Activated CD8-positive, alpha-beta memory T cell treated with anti-CD3 and anti-CD28 coated beads, Interleukin-2, amount 10 ng/mL, durations not matched to agents 7 days and 5 days (primary cell): Measurements from ENCODE around the gene BBS5. TPM values are rescaled to one million over a fixed set of nuclear protein-coding genes. Genes with fewer than 3 reads are reported as not detected.

ENCODE experiments used
- ATAC-seq: fragments of 150-1000 bp; cut with Tn5 transposase; one replicate; pipeline ENCODE4 v1.10.0; 2021; ENCODE audit warnings: moderate library complexity
- CTCF ChIA-PET: fragments of 350-600 bp; sonication (Branson Sonifier 250); formaldehyde crosslinking; loops from one replicate; lab custom pipeline; 2021; ENCODE audit warnings: antibody characterized with exemption; lab: Charles Lee
- DNase-seq: peaks from one replicate; pipeline ENCODE4 v3.0.0-alpha.2; 2020
- H3K27ac Mint-ChIP-seq: one replicate; pipeline ENCODE4 v1.8.0; 2021; ENCODE audit warnings: mild to moderate bottlenecking, mixed read lengths
- H3K27me3 Mint-ChIP-seq: one replicate; pipeline ENCODE4 v1.8.0; 2021; ENCODE audit warnings: mixed read lengths
- H3K36me3 Mint-ChIP-seq: one replicate; pipeline ENCODE4 v1.8.0; 2021; ENCODE audit warnings: mild to moderate bottlenecking, mixed read lengths
- H3K4me1 Mint-ChIP-seq: one replicate; pipeline ENCODE4 v1.8.0; 2021; ENCODE audit warnings: mixed read lengths
- H3K4me3 Mint-ChIP-seq: one replicate; pipeline ENCODE4 v1.8.0; 2021; ENCODE audit warnings: mild to moderate bottlenecking, moderate library complexity, mixed read lengths
- H3K9me3 Mint-ChIP-seq: one replicate; pipeline ENCODE4 v1.8.0; 2022; ENCODE audit warnings: low read depth, mixed read lengths
- total RNA-seq, 2 experiments: library from RNA; stranded (reverse); gene quantifications; one replicate each; pipeline ENCODE4 v1.2.3, GENCODE V29; 2021

The BBS5 gene
- total RNA-seq, 2 experiments from 2014 or later, result 1.3 to 1.9 TPM

- H3K9me3 Mint-ChIP-seq, result no peaks in the 10 kb centered on the region
- H3K4me1 Mint-ChIP-seq, result no peaks in the 10 kb centered on the region
These were observed 14.4 kb upstream of the BBS5 start for GRCh38 chr2:169464882-169465281.

GRCh38 chr2:169468841-169469240 is 10.5 kb upstream of the BBS5 start:
- Mint-ChIP-seq H3K4me1 (no peaks in the 10 kb centered on the region), H3K4me3 (no peak overlapping the region), H3K36me3 (no peaks in the 10 kb centered on the region), H3K27me3 (peaks cover 2% of the 10 kb centered on the region), H3K27ac (no peak overlapping the region), H3K9me3 (no peaks in the 10 kb centered on the region)
- no peak for DNase-seq
- peak; percentile 26 for ATAC-seq
- CTCF ChIA-PET, result interaction anchor here (2.3 kb wide), 1 partner anchor 10 kb away, joined by 10 read pairs; the partner anchor contains the start of gene BBS5

More at GRCh38 chr2:169464882-169465281, 14.4 kb upstream of the BBS5 start:
- ATAC-seq (peak; percentile 50), DNase-seq (no peak)
- no peaks in the 10 kb centered on the region for H3K36me3 Mint-ChIP-seq
- H3K27ac Mint-ChIP-seq, result peak overlapping the region; percentile 24
- peaks cover 2% of the 10 kb centered on the region for H3K27me3 Mint-ChIP-seq
- CTCF ChIA-PET, result interaction anchor here (0.6 to 1.1 kb wide), 3 partner anchors 14 to 98 kb away, joined by 3 to 4 read pairs (median 4); partner anchors contain the start of gene BBS5
- no peak overlapping the region for H3K4me3 Mint-ChIP-seq

- CTCF ChIA-PET, result interaction anchor here (0.7 to 2.3 kb wide), 2 partner anchors 9 to 95 kb away, joined by 3 to 10 read pairs; partner anchors contain the start of gene BBS5
These were observed 9.2 kb upstream of the BBS5 start for GRCh38 chr2:169469952-169470572.

GRCh38 chr2:169472249-169472648 is 7.0 kb upstream of the BBS5 start:
- CTCF ChIA-PET, result interaction anchor here (1.5 kb wide), 1 partner anchor 56 kb away, joined by 4 read pairs; no protein-coding TSS in a partner anchor
- Mint-ChIP-seq H3K9me3 (no peaks in the 10 kb centered on the region), H3K4me1 (no peaks in the 10 kb centered on the region), H3K27ac (no peak overlapping the region), H3K36me3 (no peaks in the 10 kb centered on the region), H3K4me3 (no peak overlapping the region), H3K27me3 (no peaks in the 10 kb centered on the region)
- ATAC-seq (no peak), DNase-seq (no peak)

More at GRCh38 chr2:169469952-169470572, 9.2 kb upstream of the BBS5 start:
- Mint-ChIP-seq H3K36me3 (no peaks in the 10 kb centered on the region), H3K27ac (no peak overlapping the region), H3K9me3 (no peaks in the 10 kb centered on the region), H3K4me3 (no peak overlapping the region), H3K27me3 (no peaks in the 10 kb centered on the region), H3K4me1 (no peaks in the 10 kb centered on the region)
- ATAC-seq (peak; percentile 23), DNase-seq (no peak)

- H3K27me3 Mint-ChIP-seq, result no peaks in the 10 kb centered on the region
- H3K4me1 Mint-ChIP-seq, result peaks cover 15% of the 10 kb centered on the region
- no peaks in the 10 kb centered on the region for H3K36me3 Mint-ChIP-seq
- no peaks in the 10 kb centered on the region for H3K9me3 Mint-ChIP-seq
- DNase-seq (no peak), ATAC-seq (no peak)
- CTCF ChIA-PET, result interaction anchor here (0.7 kb wide), 1 partner anchor 337 kb away, joined by 3 read pairs; no protein-coding TSS in a partner anchor
- H3K27ac Mint-ChIP-seq, result no peak overlapping the region
- H3K4me3 Mint-ChIP-seq, result no peak overlapping the region
These were observed 2.8 kb upstream of the BBS5 start for GRCh38 chr2:169476459-169476858.

DNA sequence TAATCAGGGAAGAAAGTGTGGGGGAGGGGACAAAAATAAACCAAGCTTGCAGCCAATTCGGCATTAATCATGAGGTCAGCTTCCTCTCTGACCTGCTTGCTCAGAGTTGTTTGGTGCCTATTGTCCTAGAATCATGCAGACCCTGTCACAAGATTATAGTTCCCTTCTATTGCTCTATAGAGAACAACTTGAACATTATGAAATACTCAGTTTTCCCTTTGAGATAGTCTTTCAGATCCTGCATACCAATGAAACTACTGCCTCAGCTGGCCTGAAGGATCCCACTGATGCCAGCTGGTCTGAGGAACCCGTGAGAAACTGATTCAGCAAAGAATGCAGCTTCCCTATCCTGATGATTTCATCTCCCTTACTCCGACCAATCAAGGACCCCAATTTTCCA is 955 bp upstream of the BBS5 start:
- H3K4me3 Mint-ChIP-seq, result peak overlapping the region; percentile 91
- H3K27me3 Mint-ChIP-seq, result no peaks in the 10 kb centered on the region
- H3K27ac Mint-ChIP-seq, result no peak overlapping the region
- H3K4me1 Mint-ChIP-seq, result peaks cover 15% of the 10 kb centered on the region
- CTCF ChIA-PET, result interaction anchor here (1.7 kb wide), 1 partner anchor 9 kb away, joined by 10 read pairs; no protein-coding TSS in a partner anchor
- no peak for DNase-seq
- H3K36me3 Mint-ChIP-seq, result no peaks in the 10 kb centered on the region
- no peaks in the 10 kb centered on the region for H3K9me3 Mint-ChIP-seq
- ATAC-seq, result no peak

DNA sequence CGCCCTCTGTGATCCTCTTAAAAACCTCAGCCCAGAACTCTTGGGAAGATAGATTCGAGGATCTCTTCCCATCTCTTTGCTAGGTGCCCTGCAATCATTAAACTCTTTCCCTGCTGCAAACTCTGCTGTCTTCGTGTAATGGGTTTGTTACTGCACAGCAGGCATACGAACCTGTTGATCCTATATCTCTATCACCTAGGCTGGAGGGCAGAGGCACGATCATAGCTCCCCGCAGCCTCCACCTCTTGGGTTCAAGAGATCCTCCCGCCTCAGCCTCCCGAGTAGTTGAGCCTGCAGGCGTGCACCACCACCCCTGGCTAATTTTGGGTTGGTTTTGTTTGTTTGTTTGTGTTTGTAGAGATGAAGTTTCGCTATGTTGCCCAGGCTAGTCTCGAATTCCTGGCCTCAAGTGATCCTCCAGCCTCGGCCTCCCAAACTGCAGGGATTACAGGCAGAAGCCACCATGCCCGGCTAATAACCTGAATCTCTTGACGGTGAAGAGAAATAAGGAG is 493 bp upstream of the BBS5 start:
- Mint-ChIP-seq H3K4me3 (peak overlapping the region; percentile 91), H3K27ac (peak overlapping the region; percentile 54), H3K27me3 (no peaks in the 10 kb centered on the region), H3K36me3 (no peaks in the 10 kb centered on the region), H3K4me1 (peaks cover 15% of the 10 kb centered on the region), H3K9me3 (no peaks in the 10 kb centered on the region)
- no peak for ATAC-seq
- CTCF ChIA-PET, result interaction anchor here (0.8 to 1.7 kb wide), 8 partner anchors 9 to 348 kb away, joined by 3 to 10 read pairs (median 4); partner anchors contain the start of genes CFAP210, METTL5, PHOSPHO2 and SSB
- no peak for DNase-seq

DNA sequence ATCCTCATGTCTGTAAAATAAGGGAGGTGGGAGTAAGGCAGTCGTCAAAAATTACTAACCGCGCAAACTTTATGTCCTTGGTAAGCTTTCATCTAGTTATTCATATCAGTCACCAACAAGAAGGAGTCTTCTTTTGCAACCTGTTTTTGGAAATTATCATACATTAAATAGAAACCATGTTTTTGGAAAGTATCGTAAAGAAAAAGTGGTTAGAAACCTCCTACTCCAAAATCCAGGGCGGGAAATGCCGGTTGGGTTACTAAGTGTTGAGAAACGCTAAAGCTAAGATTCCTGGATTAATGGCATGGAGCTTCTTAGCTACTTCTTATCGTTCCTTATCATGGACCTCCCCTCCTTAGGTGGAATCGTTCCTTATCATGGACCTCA is 778 bp downstream of the BBS5 start:
- H3K27ac Mint-ChIP-seq, result no peak overlapping the region
- no peak for ATAC-seq

DNA sequence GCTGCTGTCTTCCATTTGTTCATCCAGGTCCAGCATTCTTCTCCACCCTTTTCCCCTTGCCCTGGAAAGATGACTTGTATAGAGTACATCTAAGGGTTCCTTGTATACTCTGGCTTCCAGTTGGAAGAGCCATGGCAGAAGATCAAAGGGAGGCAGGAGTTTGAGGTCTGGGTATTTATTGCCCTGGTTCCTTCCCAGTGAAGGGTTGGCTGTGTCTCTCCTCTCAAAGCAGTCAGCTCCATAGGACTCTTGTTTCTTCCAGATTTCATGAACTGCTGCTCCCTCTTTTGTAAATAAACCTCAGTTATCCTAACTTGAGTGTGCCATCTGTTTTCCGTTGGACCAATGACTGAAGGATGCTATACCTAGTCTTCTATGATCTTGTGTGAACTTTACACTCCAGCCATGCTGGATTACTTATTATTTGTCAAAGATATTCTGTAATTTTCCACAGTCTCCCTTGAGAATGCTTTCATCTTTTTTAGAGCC is 6.4 kb downstream of the BBS5 start:
- ATAC-seq, result no peak
- H3K4me3 Mint-ChIP-seq, result no peak overlapping the region
- no peaks in the 10 kb centered on the region for H3K27me3 Mint-ChIP-seq
- no peaks in the 10 kb centered on the region for H3K4me1 Mint-ChIP-seq
- no peaks in the 10 kb centered on the region for H3K9me3 Mint-ChIP-seq
- DNase-seq, result no peak
- peaks cover 2% of the 10 kb centered on the region for H3K36me3 Mint-ChIP-seq
- CTCF ChIA-PET, result interaction anchor here (1.4 kb wide), 1 partner anchor 42 kb away, joined by 3 read pairs; no protein-coding TSS in a partner anchor
- no peak overlapping the region for H3K27ac Mint-ChIP-seq

More for the DNA sequence above, 778 bp downstream of the BBS5 start:
- peak overlapping the region; percentile 91 for H3K4me3 Mint-ChIP-seq
- no peaks in the 10 kb centered on the region for H3K27me3 Mint-ChIP-seq
- H3K36me3 Mint-ChIP-seq, result no peaks in the 10 kb centered on the region
- no peak for DNase-seq
- H3K9me3 Mint-ChIP-seq, result no peaks in the 10 kb centered on the region
- CTCF ChIA-PET, result interaction anchor here (0.7 to 1.7 kb wide), 12 partner anchors 9 to 347 kb away, joined by 3 to 10 read pairs (median 3); partner anchors contain the start of gene UBR3
- peaks cover 15% of the 10 kb centered on the region for H3K4me1 Mint-ChIP-seq

DNA sequence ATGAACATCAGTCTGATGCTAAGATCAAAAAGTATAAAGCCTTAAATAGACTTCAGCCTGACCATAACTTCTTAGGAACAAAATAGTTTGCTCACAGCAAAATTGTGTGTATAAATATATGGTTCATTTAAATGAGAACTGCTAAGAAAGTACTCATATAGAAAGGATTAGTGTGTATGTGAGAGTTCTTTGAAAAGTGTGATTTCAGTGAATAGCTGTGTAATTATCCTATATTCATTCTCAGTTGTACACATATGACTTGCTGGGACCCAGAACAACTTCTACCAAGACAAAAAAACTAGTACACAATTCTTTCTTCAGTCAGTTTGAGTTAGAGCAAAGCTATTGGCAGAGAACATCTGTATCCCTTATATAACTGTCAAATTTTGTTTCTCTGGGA is 7.2 kb downstream of the BBS5 start:
- no peaks in the 10 kb centered on the region for H3K27me3 Mint-ChIP-seq
- no peaks in the 10 kb centered on the region for H3K4me1 Mint-ChIP-seq
- ATAC-seq, result no peak
- no peaks in the 10 kb centered on the region for H3K9me3 Mint-ChIP-seq
- no peak overlapping the region for H3K4me3 Mint-ChIP-seq
- DNase-seq, result no peak
- H3K27ac Mint-ChIP-seq, result no peak overlapping the region
- peaks cover 3% of the 10 kb centered on the region for H3K36me3 Mint-ChIP-seq
- CTCF ChIA-PET, result no interaction called here

DNA sequence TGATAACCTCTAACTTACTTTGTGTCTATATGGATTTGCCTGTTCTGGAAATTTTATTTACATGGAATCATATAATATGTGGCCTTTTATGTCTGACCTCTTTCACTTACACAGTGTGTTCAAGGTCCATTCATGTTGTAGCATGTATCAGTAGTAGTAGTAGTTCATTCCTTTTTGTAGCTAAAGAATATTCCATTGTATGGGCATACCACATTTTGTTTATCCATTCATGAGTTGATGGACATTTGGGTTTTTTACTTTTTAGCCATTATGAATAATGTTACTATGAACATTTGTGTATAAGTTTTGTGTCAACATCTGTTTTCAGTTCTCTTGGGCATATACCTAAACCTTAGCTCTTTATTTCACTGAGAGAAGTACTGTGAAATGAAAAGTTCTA is 11.5 kb downstream of the BBS5 start:
- no peak overlapping the region for H3K4me3 Mint-ChIP-seq
- no peaks in the 10 kb centered on the region for H3K4me1 Mint-ChIP-seq
- peaks cover 3% of the 10 kb centered on the region for H3K36me3 Mint-ChIP-seq
- no peak overlapping the region for H3K27ac Mint-ChIP-seq
- H3K27me3 Mint-ChIP-seq, result no peaks in the 10 kb centered on the region
- ATAC-seq, result no peak
- H3K9me3 Mint-ChIP-seq, result no peaks in the 10 kb centered on the region
- DNase-seq, result no peak
- CTCF ChIA-PET, result interaction anchor here (0.6 to 1.5 kb wide), 4 partner anchors 9 to 37 kb away, joined by 3 read pairs; partner anchors contain the start of gene BBS5

DNA sequence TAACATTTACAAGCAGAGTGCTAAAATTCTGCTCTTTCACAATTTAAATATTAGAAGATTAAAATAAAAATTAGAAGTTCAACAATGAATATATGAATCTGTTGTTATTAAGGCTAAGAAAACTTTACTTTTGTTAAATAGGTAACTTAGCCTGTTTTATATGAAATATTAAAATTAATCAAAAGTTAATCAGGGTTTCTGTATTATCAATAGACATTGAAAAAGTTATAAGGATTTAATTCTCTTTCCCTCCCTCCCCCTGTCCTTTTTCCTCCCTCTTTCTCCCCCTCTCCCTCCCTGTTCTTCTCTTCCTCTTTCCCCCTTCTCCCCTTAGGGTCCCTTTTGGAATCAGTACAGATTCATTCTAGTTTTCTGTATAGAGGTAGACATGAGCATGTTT is 12.1 kb downstream of the BBS5 start:
- no peak overlapping the region for H3K4me3 Mint-ChIP-seq
- DNase-seq (no peak), ATAC-seq (no peak)
- H3K9me3 Mint-ChIP-seq, result no peaks in the 10 kb centered on the region
- no peak overlapping the region for H3K27ac Mint-ChIP-seq
- H3K36me3 Mint-ChIP-seq, result peaks cover 3% of the 10 kb centered on the region
- CTCF ChIA-PET, result interaction anchor here (0.6 to 1.0 kb wide), 2 partner anchors 10 to 12 kb away, joined by 3 read pairs; partner anchors contain the start of gene BBS5
- no peaks in the 10 kb centered on the region for H3K4me1 Mint-ChIP-seq
- H3K27me3 Mint-ChIP-seq, result no peaks in the 10 kb centered on the region

DNA sequence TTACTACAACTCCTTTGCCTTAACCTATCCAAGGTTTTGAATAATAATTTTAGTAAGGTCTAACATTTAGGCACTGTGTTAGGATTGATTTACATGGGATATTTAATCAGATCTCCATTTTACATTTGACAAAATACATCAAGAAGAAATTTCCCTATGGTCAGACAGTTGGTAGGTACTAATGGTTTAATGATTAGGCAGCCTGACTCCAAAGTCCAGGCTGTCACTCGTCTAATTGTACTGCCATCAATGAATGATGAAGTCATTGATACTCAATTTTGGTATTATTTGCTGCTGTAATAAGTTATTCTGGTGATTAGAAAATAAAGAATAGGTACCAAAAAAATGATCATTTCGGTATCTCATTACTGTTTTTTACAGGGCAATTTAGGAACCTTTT is 14.1 kb downstream of the BBS5 start:
- Mint-ChIP-seq H3K27ac (no peak overlapping the region), H3K4me3 (no peak overlapping the region), H3K36me3 (peaks cover 3% of the 10 kb centered on the region), H3K9me3 (no peaks in the 10 kb centered on the region), H3K27me3 (no peaks in the 10 kb centered on the region), H3K4me1 (no peaks in the 10 kb centered on the region)
- CTCF ChIA-PET, result interaction anchor here (1.1 kb wide), 1 partner anchor 13 kb away, joined by 3 read pairs; no protein-coding TSS in a partner anchor
- DNase-seq (no peak), ATAC-seq (no peak)
